Measurements from ENCODE around the gene SERPINB13. TPM values are rescaled to one million over a fixed set of nuclear protein-coding genes. Genes with fewer than 3 reads are reported as not detected.

Gene SERPINB13
- 0.16 TPM in 1 of 2 replicates, not detected in the other for total RNA-seq

GRCh38 chr18:63586966-63587365, at the start of gene SERPINB13:
SERPINB13 (plus strand) TSS chr18:63587343; CDS start chr18:63588668, 1,325 bp downstream.

GRCh38 chr18:63542069-63542468, 45.1 kb upstream of the SERPINB13 start, which contains the start of gene SERPINB12:
SERPINB12 (plus strand) TSS chr18:63542369; CDS start chr18:63556160, 13,791 bp downstream.

GRCh38 chr18:63644142-63644541, 57.0 kb downstream of the SERPINB13 start, which contains the start of gene SERPINB4:
SERPINB4 (minus strand) TSS chr18:63644256; CDS start chr18:63643577, 679 bp downstream.

Other genes starting within 250 kb of the SERPINB13 start
- 24.0 and 31.9 TPM in 2 replicates for gene KDSR, start 220.1 kb upstream of the SERPINB13 start, total RNA-seq
- 29.9 and 41.8 TPM in 2 replicates for gene VPS4B, start 164.9 kb upstream of the SERPINB13 start, total RNA-seq
- gene SERPINB5, start 110.4 kb upstream of the SERPINB13 start, total RNA-seq = 0.16 and 0.34 TPM in 2 replicates
- not detected in 2 replicates for gene SERPINB12, start 45.0 kb upstream of the SERPINB13 start, total RNA-seq
- gene SERPINB4, start 56.9 kb downstream of the SERPINB13 start, total RNA-seq = not detected in 2 replicates
- gene SERPINB3, start 74.5 kb downstream of the SERPINB13 start, total RNA-seq = 0.09 TPM in 1 of 2 replicates, not detected in the other
- gene SERPINB11, start 115.6 kb downstream of the SERPINB13 start, total RNA-seq = not detected in 2 replicates
- 0.79 TPM in 1 of 2 replicates, not detected in the other for gene SERPINB7, start 188.1 kb downstream of the SERPINB13 start, total RNA-seq